Measurements from ENCODE around the gene BACE1-AS.

GRCh38 chr11:117296881-117297280 is 5.7 kb downstream of the BACE1-AS start:
- TF ChIP-seq CTCF (IDR thresholded peaks at IDR 0.05) (no peak), POLR2A (IDR thresholded peaks at IDR 0.05) (no peak)
